ENCODE data around the gene NFIA.

The NFIA gene

GRCh38 chr1:61435226-61435625 lies 352.9 kb downstream of the NFIA start:
- Histone ChIP-seq H3K36me3 (ENCODE audit: insufficient read depth, low read length) (no peaks in the 10 kb centered on the region), H3K4me2 (ENCODE audit: low read length) (no peak overlapping the region), H3K9me3 (replicated peaks; ENCODE audit: low read length) (no peaks in the 10 kb centered on the region), H3K27me3 (ENCODE audit: control insufficient read depth, insufficient read depth, low read length) (no peaks in the 10 kb centered on the region), H3K4me1 (ENCODE audit: control insufficient read depth, insufficient read depth, low read length) (peaks cover 4% of the 10 kb centered on the region), H3K9ac (ENCODE audit: low read depth, low read length) (no peak overlapping the region), H3K4me3 (ENCODE audit: low read length) (no peak overlapping the region)

GRCh38 chr1:61436016-61436415 lies 353.7 kb downstream of the NFIA start:
- Histone ChIP-seq H3K4me2 (ENCODE audit: low read length) (no peak overlapping the region), H3K27me3 (ENCODE audit: control insufficient read depth, insufficient read depth, low read length) (no peaks in the 10 kb centered on the region), H3K36me3 (ENCODE audit: insufficient read depth, low read length) (no peaks in the 10 kb centered on the region), H3K9ac (ENCODE audit: low read depth, low read length) (no peak overlapping the region), H3K9me3 (replicated peaks; ENCODE audit: low read length) (no peaks in the 10 kb centered on the region), H3K4me1 (ENCODE audit: control insufficient read depth, insufficient read depth, low read length) (peaks cover 4% of the 10 kb centered on the region), H3K4me3 (ENCODE audit: low read length) (no peak overlapping the region)

- no peak overlapping the region for H3K9ac ChIP-seq (ENCODE audit: low read depth, low read length)
- H3K9me3 ChIP-seq (replicated peaks; ENCODE audit: low read length): no peaks in the 10 kb centered on the region
- no peak overlapping the region for H3K4me3 ChIP-seq (ENCODE audit: low read length)
- no peaks in the 10 kb centered on the region for H3K27me3 ChIP-seq (ENCODE audit: control insufficient read depth, insufficient read depth, low read length)
- H3K4me1 ChIP-seq (ENCODE audit: control insufficient read depth, insufficient read depth, low read length): peaks cover 4% of the 10 kb centered on the region
- H3K4me2 ChIP-seq (ENCODE audit: low read length): no peak overlapping the region
- H3K36me3 ChIP-seq (ENCODE audit: insufficient read depth, low read length): no peaks in the 10 kb centered on the region
Observed at GRCh38 chr1:61436491-61437120, 354.2 kb downstream of the NFIA start.

GRCh38 chr1:61439234-61439633 lies 356.9 kb downstream of the NFIA start:
- Histone ChIP-seq H3K36me3 (ENCODE audit: insufficient read depth, low read length) (no peaks in the 10 kb centered on the region), H3K4me2 (ENCODE audit: low read length) (no peak overlapping the region), H3K4me3 (ENCODE audit: low read length) (no peak overlapping the region), H3K27me3 (ENCODE audit: control insufficient read depth, insufficient read depth, low read length) (no peaks in the 10 kb centered on the region), H3K9me3 (replicated peaks; ENCODE audit: low read length) (no peaks in the 10 kb centered on the region), H3K4me1 (ENCODE audit: control insufficient read depth, insufficient read depth, low read length) (peaks cover 4% of the 10 kb centered on the region), H3K9ac (ENCODE audit: low read depth, low read length) (no peak overlapping the region)

- Histone ChIP-seq H3K9me3 (replicated peaks; ENCODE audit: low read length) (no peaks in the 10 kb centered on the region), H3K9ac (ENCODE audit: low read depth, low read length) (no peak overlapping the region), H3K27me3 (ENCODE audit: control insufficient read depth, insufficient read depth, low read length) (no peaks in the 10 kb centered on the region), H3K36me3 (ENCODE audit: insufficient read depth, low read length) (no peaks in the 10 kb centered on the region), H3K4me3 (ENCODE audit: low read length) (no peak overlapping the region), H3K4me2 (ENCODE audit: low read length) (no peak overlapping the region), H3K4me1 (ENCODE audit: control insufficient read depth, insufficient read depth, low read length) (peaks cover 2% of the 10 kb centered on the region)
Observed at GRCh38 chr1:61441723-61442262, 359.4 kb downstream of the NFIA start.

- no peaks in the 10 kb centered on the region for H3K9me3 ChIP-seq (replicated peaks; ENCODE audit: low read length)
- H3K4me2 ChIP-seq (ENCODE audit: low read length): no peak overlapping the region
- H3K4me3 ChIP-seq (ENCODE audit: low read length): no peak overlapping the region
- H3K36me3 ChIP-seq (ENCODE audit: insufficient read depth, low read length): no peaks in the 10 kb centered on the region
- no peak overlapping the region for H3K9ac ChIP-seq (ENCODE audit: low read depth, low read length)
- no peaks in the 10 kb centered on the region for H3K27me3 ChIP-seq (ENCODE audit: control insufficient read depth, insufficient read depth, low read length)
- no peaks in the 10 kb centered on the region for H3K4me1 ChIP-seq (ENCODE audit: control insufficient read depth, insufficient read depth, low read length)
Observed at GRCh38 chr1:61442544-61442943, 360.2 kb downstream of the NFIA start.

GRCh38 chr1:61444288-61444687 lies 361.9 kb downstream of the NFIA start:
- H3K4me2 ChIP-seq (ENCODE audit: low read length): no peak overlapping the region
- no peak overlapping the region for H3K9ac ChIP-seq (ENCODE audit: low read depth, low read length)
- H3K4me3 ChIP-seq (ENCODE audit: low read length): no peak overlapping the region
- no peaks in the 10 kb centered on the region for H3K27me3 ChIP-seq (ENCODE audit: control insufficient read depth, insufficient read depth, low read length)
- H3K4me1 ChIP-seq (ENCODE audit: control insufficient read depth, insufficient read depth, low read length): no peaks in the 10 kb centered on the region
- no peaks in the 10 kb centered on the region for H3K36me3 ChIP-seq (ENCODE audit: insufficient read depth, low read length)
- no peaks in the 10 kb centered on the region for H3K9me3 ChIP-seq (replicated peaks; ENCODE audit: low read length)

- Histone ChIP-seq H3K4me3 (ENCODE audit: low read length) (no peak overlapping the region), H3K27me3 (ENCODE audit: control insufficient read depth, insufficient read depth, low read length) (no peaks in the 10 kb centered on the region), H3K4me1 (ENCODE audit: control insufficient read depth, insufficient read depth, low read length) (peaks cover 2% of the 10 kb centered on the region), H3K9ac (ENCODE audit: low read depth, low read length) (no peak overlapping the region), H3K36me3 (ENCODE audit: insufficient read depth, low read length) (no peaks in the 10 kb centered on the region), H3K4me2 (ENCODE audit: low read length) (no peak overlapping the region), H3K9me3 (replicated peaks; ENCODE audit: low read length) (no peaks in the 10 kb centered on the region)
Observed at GRCh38 chr1:61445269-61445825, 363.0 kb downstream of the NFIA start.

GRCh38 chr1:61446531-61446991 lies 364.2 kb downstream of the NFIA start:
- Histone ChIP-seq H3K9ac (ENCODE audit: low read depth, low read length) (no peak overlapping the region), H3K4me3 (ENCODE audit: low read length) (no peak overlapping the region), H3K27me3 (ENCODE audit: control insufficient read depth, insufficient read depth, low read length) (no peaks in the 10 kb centered on the region), H3K4me1 (ENCODE audit: control insufficient read depth, insufficient read depth, low read length) (peaks cover 13% of the 10 kb centered on the region), H3K9me3 (replicated peaks; ENCODE audit: low read length) (no peaks in the 10 kb centered on the region), H3K4me2 (ENCODE audit: low read length) (no peak overlapping the region), H3K36me3 (ENCODE audit: insufficient read depth, low read length) (no peaks in the 10 kb centered on the region)

- H3K27me3 ChIP-seq (ENCODE audit: control insufficient read depth, insufficient read depth, low read length): no peaks in the 10 kb centered on the region
Observed at GRCh38 chr1:61447106-61447967, 365.0 kb downstream of the NFIA start.

GRCh38 chr1:61447968-61448430 lies 365.6 kb downstream of the NFIA start:
- no peak overlapping the region for H3K4me3 ChIP-seq (ENCODE audit: low read length)
- H3K4me2 ChIP-seq (ENCODE audit: low read length): no peak overlapping the region

More at GRCh38 chr1:61447106-61447967, 365.0 kb downstream of the NFIA start:
- no peaks in the 10 kb centered on the region for H3K9me3 ChIP-seq (replicated peaks; ENCODE audit: low read length)
- H3K4me1 ChIP-seq (ENCODE audit: control insufficient read depth, insufficient read depth, low read length): peaks cover 15% of the 10 kb centered on the region
- no peaks in the 10 kb centered on the region for H3K36me3 ChIP-seq (ENCODE audit: insufficient read depth, low read length)
- H3K4me3 ChIP-seq (ENCODE audit: low read length): no peak overlapping the region
- no peak overlapping the region for H3K9ac ChIP-seq (ENCODE audit: low read depth, low read length)
- H3K4me2 ChIP-seq (ENCODE audit: low read length): no peak overlapping the region

More at GRCh38 chr1:61447968-61448430, 365.6 kb downstream of the NFIA start:
- no peaks in the 10 kb centered on the region for H3K9me3 ChIP-seq (replicated peaks; ENCODE audit: low read length)
- H3K27me3 ChIP-seq (ENCODE audit: control insufficient read depth, insufficient read depth, low read length): no peaks in the 10 kb centered on the region
- H3K36me3 ChIP-seq (ENCODE audit: insufficient read depth, low read length): no peaks in the 10 kb centered on the region
- H3K9ac ChIP-seq (ENCODE audit: low read depth, low read length): no peak overlapping the region
- H3K4me1 ChIP-seq (ENCODE audit: control insufficient read depth, insufficient read depth, low read length): peaks cover 21% of the 10 kb centered on the region

All from skeletal muscle satellite cell (primary cell).